ENCODE results near the gene TASOR2. TPM values are rescaled to one million over a fixed set of nuclear protein-coding genes. Genes with fewer than 3 reads are reported as not detected.

TASOR2 gene
- total and polyA plus RNA-seq, 9 of the 15 experiments (the other 6 are each of a cell fraction or from before 2014, with no cell fraction given), result 12.7 to 75.3 (median 52.3) TPM

- TF ChIP-seq, protein P1, sequence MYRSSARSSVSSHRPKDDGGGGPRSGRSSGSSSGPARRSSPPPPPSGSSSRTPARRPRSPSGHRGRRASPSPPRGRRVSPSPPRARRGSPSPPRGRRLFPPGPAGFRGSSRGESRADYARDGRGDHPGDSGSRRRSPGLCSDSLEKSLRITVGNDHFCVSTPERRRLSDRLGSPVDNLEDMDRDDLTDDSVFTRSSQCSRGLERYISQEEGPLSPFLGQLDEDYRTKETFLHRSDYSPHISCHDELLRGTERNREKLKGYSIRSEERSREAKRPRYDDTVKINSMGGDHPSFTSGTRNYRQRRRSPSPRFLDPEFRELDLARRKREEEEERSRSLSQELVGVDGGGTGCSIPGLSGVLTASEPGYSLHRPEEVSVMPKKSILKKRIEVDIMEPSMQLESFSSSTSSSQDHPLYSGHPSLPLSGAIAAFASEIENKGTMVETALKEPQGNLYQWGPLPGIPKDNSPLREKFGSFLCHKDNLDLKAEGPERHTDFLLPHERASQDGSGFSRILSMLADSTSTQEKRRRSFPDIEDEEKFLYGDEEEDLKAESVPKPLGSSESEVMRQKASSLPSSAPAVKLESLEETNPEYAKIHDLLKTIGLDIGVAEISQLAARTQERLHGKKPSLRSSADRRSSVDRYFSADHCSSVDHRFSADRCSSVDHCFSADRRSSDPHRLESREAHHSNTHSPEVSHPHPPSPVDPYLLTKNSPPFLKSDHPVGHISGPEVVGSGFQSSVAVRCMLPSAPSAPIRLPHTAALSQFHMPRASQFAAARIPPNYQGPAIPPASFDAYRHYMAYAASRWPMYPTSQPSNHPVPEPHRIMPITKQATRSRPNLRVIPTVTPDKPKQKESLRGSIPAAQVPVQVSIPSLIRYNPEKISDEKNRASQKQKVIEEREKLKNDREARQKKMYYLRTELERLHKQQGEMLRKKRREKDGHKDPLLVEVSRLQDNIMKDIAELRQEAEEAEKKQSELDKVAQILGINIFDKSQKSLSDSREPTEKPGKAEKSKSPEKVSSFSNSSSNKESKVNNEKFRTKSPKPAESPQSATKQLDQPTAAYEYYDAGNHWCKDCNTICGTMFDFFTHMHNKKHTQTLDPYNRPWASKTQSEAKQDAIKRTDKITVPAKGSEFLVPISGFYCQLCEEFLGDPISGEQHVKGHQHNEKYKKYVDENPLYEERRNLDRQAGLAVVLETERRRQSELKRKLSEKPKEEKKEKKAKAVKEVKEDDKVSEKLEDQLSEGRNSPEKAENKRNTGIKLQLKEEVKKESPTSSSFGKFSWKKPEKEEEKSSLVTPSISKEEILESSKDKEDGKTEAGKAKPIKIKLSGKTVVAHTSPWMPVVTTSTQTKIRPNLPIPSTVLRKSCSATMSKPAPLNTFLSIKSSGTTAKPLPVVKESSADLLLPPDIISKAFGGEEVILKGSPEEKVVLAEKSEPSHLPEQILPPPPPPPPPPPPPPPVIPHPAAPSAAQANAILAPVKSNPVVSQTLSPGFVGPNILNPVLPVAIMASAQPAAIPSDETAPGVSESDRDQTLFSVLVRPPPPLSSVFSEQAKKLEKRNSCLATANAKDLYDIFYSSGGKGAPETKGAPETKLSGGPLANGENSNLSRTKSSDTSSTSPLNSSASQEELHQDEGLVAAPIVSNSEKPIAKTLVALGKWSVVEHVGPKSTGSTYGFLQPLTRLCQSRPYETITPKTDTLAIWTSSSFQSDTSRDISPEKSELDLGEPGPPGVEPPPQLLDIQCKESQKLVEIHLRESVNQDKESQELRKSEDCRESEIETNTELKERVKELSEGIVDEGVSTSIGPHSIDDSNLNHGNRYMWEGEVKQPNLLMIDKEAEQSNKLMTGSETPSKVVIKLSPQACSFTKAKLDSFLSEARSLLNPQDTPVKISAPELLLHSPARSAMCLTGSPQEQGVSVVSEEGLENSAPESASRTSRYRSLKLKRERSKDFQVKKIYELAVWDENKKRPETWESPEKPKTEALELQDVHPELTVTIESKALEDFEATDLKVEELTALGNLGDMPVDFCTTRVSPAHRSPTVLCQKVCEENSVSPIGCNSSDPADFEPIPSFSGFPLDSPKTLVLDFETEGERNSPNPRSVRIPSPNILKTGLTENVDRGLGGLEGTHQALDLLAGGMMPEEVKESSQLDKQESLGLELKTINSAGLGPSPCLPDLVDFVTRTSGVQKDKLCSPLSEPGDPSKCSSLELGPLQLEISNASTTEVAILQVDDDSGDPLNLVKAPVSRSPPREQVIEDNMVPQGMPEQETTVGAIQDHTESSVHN (IDR thresholded peaks at IDR 0.05; ENCODE audit: borderline replicate concordance in 1 of 2, low read depth in 1 of 2), result no peak
- 0 out of 2 replicates have a peak, but pooled peaks have one; percentile 34 for TF ChIP-seq ZBTB17 (CRISPR knock-in tag; IDR thresholded peaks at IDR 0.05)
- TF ChIP-seq CREB5 (CRISPR knock-in tag; IDR thresholded peaks at IDR 0.05), result no peak
- TF ChIP-seq NFE2L1 (tag; IDR thresholded peaks at IDR 0.05; ENCODE audit: borderline replicate concordance, low read depth), result no peak
- TF ChIP-seq ZSCAN29 (IDR thresholded peaks at IDR 0.05), result no peak
- TF ChIP-seq CEBPG (CRISPR knock-in tag; IDR thresholded peaks at IDR 0.05), result no peak
- no peak for TF ChIP-seq CEBPG (tag; conservative IDR thresholded peaks at IDR 0.05 in 1 of 2, IDR thresholded peaks at IDR 0.05 in 1 of 2)
- no peak for TF ChIP-seq PCBP1 (IDR thresholded peaks at IDR 0.05; ENCODE audit: low read depth, low read length, poor library complexity, severe bottlenecking)
- no peak for TF ChIP-seq ZKSCAN8 (CRISPR knock-in tag; IDR thresholded peaks at IDR 0.05)
- TF ChIP-seq ZNF584 (CRISPR knock-in tag; IDR thresholded peaks at IDR 0.05; ENCODE audit: low read depth), result no peak
- TF ChIP-seq, protein P2, sequence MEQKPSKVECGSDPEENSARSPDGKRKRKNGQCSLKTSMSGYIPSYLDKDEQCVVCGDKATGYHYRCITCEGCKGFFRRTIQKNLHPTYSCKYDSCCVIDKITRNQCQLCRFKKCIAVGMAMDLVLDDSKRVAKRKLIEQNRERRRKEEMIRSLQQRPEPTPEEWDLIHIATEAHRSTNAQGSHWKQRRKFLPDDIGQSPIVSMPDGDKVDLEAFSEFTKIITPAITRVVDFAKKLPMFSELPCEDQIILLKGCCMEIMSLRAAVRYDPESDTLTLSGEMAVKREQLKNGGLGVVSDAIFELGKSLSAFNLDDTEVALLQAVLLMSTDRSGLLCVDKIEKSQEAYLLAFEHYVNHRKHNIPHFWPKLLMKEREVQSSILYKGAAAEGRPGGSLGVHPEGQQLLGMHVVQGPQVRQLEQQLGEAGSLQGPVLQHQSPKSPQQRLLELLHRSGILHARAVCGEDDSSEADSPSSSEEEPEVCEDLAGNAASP (IDR thresholded peaks at IDR 0.05), result no peak
- TF ChIP-seq, protein P3, sequence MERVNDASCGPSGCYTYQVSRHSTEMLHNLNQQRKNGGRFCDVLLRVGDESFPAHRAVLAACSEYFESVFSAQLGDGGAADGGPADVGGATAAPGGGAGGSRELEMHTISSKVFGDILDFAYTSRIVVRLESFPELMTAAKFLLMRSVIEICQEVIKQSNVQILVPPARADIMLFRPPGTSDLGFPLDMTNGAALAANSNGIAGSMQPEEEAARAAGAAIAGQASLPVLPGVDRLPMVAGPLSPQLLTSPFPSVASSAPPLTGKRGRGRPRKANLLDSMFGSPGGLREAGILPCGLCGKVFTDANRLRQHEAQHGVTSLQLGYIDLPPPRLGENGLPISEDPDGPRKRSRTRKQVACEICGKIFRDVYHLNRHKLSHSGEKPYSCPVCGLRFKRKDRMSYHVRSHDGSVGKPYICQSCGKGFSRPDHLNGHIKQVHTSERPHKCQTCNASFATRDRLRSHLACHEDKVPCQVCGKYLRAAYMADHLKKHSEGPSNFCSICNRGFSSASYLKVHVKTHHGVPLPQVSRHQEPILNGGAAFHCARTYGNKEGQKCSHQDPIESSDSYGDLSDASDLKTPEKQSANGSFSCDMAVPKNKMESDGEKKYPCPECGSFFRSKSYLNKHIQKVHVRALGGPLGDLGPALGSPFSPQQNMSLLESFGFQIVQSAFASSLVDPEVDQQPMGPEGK (CRISPR knock-in tag; IDR thresholded peaks at IDR 0.05; ENCODE audit: borderline replicate concordance), result no peak
- TF ChIP-seq EGR1 (conservative IDR thresholded peaks at IDR 0.05), result peak; percentile 82
Observed at GRCh38 chr10:5692461-5693358, 8.1 kb downstream of the TASOR2 start (continued).

Measured in K562 (cell line).